ENCODE measurements around the gene CHRM5. TPM values are rescaled to one million over a fixed set of nuclear protein-coding genes. Genes with fewer than 3 reads are reported as not detected.

Gene CHRM5
- total and polyA plus RNA-seq, 2 of the 8 experiments (the other 6 are each of a cell fraction or from before 2014, with no cell fraction given): not detected

- TF ChIP-seq CHD7 (IDR thresholded peaks at IDR 0.05; ENCODE audit: insufficient replicate concordance, low read length) (no peak), ASH2L (IDR thresholded peaks at IDR 0.05; ENCODE audit: low read length) (peak; percentile 75), TAF1 (IDR thresholded peaks at IDR 0.05; ENCODE audit: low read depth, low read length) (peak; percentile 85)
Observed at GRCh38 chr15:34038023-34038870, 70.0 kb downstream of the CHRM5 start (continued).
